ACHN (cell line): ENCODE measurements around the gene CRYBG2.
"Not testable (repeated sequence)": the region's sequence is repeated elsewhere in the genome, so short reads cannot be mapped to it uniquely, and the experiment has no call there.

Experiments used
- DNase-seq: peaks from one replicate; pipeline ENCODE4 v3.0.0-alpha.2; 2015
- in situ Hi-C: cut with HindIII; loops from 2 replicates; pipeline ENCODE4 v1.10.0; 2017; ENCODE audit warnings: low sequenced_read_pairs, low pct_ligation_motif_present, low pct_unique_long_range_greater_than_20kb

The CRYBG2 gene

GRCh38 chr1:26305667-26306289, 48.2 kb downstream of the CRYBG2 start:
- in situ Hi-C loops: no loop called here
- no peak for DNase-seq

GRCh38 chr1:26302733-26303405, 51.1 kb downstream of the CRYBG2 start:
- DNase-seq: peak; percentile 18
- in situ Hi-C loops: no loop called here

- no peak for DNase-seq
- in situ Hi-C loops: no loop called here
These were observed 53.2 kb downstream of the CRYBG2 start for GRCh38 chr1:26300578-26301275.

GRCh38 chr1:26297791-26298124, 56.2 kb downstream of the CRYBG2 start:
- in situ Hi-C loops: no loop called here
- DNase-seq: no peak

- in situ Hi-C loops: no loop called here
- no peak for DNase-seq
These were observed 56.7 kb downstream of the CRYBG2 start for GRCh38 chr1:26297057-26297790.

- in situ Hi-C loops: no loop called here
- no peak for DNase-seq
These were observed 57.4 kb downstream of the CRYBG2 start for GRCh38 chr1:26296340-26297056.

DNA sequence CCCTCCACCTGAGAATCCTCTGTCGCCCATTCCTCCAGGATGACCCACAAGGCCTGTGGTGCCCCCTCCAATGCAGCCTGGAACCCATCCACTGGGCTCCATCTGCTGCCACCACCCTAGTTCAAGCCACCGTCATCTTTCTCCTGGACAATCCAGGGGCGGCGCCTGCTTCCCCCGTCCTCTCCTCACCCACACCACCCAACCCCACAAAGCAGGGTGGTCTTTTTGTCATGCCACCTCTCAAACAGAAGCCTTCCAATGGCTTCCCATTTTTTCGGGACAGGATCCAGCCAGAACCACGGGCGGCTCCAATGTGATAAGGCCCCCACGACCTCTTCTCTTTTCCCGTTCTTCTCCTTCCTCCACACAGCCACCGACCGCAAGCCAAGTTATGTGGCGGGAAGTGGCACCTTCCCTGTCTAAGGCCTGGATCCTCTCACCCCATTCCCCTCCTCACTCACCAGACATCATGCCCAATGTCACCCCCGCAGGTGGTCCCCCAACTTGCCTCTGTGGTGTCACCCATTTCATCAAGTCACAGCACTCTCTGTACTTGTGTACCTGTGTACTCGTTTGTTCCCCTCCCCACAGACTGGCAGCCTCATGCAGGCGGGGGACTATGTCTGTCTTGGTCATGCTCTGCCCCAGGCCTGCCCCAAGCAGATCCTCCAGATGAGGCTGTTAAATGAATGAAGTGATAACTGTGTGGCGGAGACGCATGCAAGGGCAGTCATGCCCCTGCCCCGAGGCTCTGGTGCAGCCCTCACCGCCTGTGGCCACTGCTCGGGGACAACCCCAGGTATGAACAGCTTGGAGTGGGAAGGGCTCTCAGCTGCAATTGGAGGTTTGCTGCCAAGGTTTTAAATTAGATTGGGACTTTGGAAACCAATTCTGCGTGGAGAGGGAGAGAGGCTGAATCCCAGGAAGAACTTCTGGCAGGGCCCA, 58.5 kb downstream of the CRYBG2 start:
- in situ Hi-C loops: no loop called here
- DNase-seq: no peak

DNA sequence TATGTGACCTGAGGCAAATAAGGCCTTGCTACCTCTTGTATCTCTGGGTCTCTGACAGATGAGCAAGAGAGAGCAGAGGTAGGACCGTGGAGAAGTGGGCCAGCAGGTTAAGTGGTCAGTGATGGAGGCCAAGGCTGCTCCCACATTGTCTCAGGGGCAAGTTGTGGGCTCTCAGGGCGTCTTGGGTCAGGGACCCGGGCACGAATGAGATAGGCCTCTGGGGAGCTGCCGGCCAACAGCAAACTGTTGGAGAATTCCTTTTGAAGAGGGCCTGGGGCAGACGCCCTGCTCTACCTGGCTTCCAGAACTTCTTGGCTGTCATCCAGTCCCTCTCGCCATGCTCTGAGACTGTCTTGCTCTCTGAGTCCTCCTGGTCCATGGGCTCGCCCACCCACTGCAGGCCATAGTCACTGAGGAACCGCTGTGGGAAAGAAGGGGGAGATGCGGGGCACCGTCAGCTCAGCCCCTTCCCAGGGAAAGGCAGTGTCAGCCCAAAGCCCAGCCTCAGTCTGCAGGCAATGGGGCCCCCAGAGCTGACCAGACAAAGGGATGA, 59.9 kb downstream of the CRYBG2 start:
- DNase-seq: no peak
- in situ Hi-C loops: no loop called here

DNA sequence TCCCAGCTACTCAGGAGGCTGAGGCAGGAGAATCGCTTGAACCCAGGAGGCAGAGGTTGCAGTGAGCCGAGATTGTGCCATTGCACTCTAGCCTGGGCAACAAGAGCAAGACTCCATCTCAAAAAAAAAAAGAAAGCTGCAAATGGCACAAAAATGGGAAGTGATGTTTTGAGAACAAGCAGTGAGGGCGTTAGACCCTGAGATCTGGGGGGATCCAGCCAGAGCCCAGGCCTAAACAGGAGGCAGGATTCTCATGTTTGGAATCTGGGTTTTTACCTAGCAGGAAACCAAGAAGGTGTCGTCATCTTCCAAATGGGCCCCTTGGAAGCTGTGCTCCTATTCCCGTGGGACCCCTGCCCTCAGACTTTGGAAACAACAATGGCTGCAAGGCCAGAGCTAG, 61.2 kb downstream of the CRYBG2 start:
- in situ Hi-C loops, DNase-seq: not testable (repeated sequence)

GRCh38 chr1:26291939-26292338, 62.0 kb downstream of the CRYBG2 start:
- no peak for DNase-seq

GRCh38 chr1:26291433-26291832, 62.5 kb downstream of the CRYBG2 start:
- DNase-seq: no peak
- in situ Hi-C loops: no loop called here

More at GRCh38 chr1:26291939-26292338, 62.0 kb downstream of the CRYBG2 start:
- in situ Hi-C loops: no loop called here

DNA sequence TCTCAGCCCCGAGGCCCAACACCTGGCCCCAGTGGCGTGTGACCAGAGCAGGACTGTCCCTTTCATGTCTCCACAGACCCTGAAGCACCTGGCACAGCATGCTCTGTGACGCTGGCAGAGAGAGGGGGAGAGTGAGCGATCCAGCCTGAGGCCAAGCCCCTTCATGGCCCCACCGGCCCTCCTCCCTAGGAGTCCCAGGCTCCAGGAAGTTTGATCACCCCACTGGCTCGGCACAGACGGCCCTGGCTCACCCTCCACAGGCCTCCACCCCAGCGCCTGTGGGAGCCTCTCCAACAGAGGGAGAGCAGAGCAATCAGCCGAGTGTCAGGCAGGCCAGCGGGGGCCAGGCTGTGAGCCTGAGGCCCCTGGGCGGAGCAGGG, 63.1 kb downstream of the CRYBG2 start:
- DNase-seq: no peak
- in situ Hi-C loops: no loop called here

GRCh38 chr1:26290122-26290881, 63.6 kb downstream of the CRYBG2 start:
- no peak for DNase-seq
- in situ Hi-C loops: no loop called here

DNA sequence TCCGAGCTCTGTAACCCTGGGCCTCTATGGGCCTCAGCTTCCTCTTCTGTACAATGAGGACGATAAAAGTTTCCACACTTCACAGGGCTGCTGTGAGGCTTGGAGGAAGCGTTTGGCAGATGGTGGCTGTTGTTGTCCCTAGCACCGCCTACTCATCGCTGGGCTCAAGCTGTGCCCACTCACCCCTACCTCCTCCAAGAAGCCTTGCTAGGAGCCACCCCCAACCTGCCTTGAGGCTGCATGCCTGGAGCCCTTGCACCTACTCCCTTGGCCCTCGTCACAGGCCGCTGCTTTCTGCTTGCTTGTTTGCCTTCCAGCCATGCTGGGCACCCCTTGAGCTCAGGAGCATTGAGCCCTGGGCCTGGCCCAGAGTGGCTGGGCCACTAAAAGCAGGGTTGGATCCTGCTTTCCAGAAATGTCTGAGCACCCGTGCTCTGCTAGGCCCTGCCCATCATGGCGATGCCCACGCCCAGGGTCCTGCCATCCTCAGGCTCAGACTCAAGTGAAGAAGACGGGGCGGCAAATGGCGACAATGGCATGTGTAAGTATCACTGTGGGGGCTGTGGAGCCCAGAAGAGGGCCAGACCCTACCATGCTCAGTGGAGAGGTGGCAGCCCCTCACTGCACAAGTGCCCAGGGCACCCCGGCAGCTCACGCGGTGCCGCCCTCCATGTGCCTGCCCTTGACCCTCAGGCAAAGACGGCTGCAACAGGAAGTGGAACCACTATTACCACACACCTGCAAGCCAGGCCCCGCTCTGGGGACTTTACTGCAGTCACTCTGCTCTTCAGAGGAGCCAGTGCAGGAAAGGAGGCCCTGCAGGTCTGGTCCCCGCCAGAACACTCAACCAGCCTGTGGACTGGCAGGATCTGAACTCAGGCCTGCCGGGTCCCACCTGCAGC, 64.5 kb downstream of the CRYBG2 start:
- peak; percentile 31 for DNase-seq

GRCh38 chr1:26288311-26288941, 65.5 kb downstream of the CRYBG2 start:
- peak; percentile 13 for DNase-seq
- in situ Hi-C loops: no loop called here

More for the DNA sequence above, 64.5 kb downstream of the CRYBG2 start:
- in situ Hi-C loops: no loop called here
